HG03442 (cell line): Measurements from ENCODE around the gene DNMT1.

Experiments
- ATAC-seq: cut with Tn5 transposase; IDR thresholded peaks from one replicate; pipeline ENCODE4 v1.9.1; 2021; ENCODE audit warnings: mild to moderate bottlenecking, moderate library complexity; ENCODE audit not compliant: unreplicated experiment

The DNMT1 gene

DNA sequence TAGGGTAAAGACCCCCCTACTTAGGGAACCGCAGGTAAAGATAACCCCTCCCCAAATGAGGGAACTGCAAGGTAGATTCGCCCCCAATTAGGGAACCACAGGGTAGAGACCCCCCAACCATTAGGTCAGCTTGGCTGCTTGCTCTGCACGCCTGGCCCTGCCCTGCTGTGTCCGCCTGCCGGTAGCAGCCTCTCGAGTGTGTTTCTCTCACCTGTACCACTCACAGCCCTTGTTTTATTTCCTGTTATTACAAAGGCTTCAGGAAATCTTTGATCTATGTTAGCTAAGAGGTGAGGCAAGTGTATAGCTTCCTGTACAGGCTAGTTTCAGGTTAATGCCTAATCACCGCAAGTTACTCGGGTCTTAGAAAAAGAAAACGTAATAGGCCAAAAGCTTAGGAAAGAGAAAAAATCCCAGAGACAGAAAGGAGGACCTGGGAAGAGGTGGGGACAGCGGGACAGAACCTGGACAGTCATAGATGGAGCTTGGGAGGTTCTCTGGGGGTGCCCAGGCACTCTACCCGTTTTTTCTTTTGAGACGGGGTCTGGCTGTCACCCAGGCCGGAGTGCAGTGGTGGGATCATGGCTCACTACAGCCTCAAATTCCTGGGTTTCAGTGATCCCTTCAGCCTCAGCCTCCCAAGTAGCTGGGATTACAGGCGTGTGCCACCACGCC is 51.9 kb downstream of the DNMT1 start:
- ATAC-seq: no peak

DNA sequence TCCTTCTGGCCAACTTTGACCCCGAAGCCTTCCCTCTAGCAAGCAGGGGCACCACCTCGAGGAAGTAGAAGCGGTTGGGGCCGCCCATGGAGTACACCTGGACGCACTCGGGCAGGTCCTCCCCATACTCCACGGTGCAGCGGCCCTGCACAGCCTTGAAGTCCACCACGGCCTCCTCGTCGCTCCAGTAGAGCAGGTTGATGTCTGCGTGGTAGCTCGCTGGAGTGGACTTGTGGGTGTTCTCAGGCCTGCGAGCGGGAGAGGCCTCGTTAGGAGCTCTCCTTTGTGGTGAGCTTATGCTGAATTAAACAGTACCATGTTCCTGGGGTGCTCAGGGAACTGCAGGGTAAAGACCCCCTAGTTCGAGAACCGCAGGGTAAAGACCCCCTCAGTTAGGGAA is 52.8 kb downstream of the DNMT1 start:
- ATAC-seq: no peak

DNA sequence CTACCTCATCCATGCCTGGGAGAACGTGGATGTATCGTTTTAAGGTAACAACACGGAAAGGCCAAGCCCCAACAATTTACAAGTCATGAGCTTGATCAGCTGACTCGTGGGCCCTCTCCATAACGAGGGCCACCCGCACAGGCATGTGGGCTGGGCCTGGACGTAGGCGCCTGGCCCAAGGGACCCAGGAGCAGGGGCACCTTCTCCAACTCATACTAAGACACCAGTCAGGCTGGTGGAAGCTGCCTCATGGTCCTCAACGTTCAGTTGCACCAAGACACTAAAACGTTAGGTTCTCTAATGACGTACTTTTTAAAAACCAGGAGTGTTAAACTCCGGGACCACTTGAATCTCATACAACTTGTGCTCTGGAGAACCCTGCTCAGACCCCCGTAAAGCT is 53.3 kb downstream of the DNMT1 start:
- no peak for ATAC-seq

DNA sequence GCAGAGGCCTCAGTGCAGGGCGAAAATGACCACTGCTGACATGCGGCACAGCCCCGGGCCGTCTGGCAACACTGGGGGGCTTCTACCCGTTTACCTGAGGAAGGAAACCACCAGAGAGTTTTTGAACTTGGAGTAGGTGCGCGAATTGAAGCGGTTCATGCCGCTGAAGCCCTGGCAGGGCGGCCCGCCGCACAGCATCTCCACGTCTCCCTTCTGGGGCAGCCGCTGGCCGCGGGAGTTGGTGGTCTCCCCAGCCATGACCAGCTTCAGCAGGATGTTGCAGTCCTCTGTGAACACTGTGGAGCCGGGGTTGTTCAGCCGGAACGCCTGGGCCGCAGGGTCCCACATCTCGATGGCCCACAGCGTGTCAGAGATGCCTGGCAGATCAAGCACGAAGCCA is 54.8 kb downstream of the DNMT1 start:
- no peak for ATAC-seq

DNA sequence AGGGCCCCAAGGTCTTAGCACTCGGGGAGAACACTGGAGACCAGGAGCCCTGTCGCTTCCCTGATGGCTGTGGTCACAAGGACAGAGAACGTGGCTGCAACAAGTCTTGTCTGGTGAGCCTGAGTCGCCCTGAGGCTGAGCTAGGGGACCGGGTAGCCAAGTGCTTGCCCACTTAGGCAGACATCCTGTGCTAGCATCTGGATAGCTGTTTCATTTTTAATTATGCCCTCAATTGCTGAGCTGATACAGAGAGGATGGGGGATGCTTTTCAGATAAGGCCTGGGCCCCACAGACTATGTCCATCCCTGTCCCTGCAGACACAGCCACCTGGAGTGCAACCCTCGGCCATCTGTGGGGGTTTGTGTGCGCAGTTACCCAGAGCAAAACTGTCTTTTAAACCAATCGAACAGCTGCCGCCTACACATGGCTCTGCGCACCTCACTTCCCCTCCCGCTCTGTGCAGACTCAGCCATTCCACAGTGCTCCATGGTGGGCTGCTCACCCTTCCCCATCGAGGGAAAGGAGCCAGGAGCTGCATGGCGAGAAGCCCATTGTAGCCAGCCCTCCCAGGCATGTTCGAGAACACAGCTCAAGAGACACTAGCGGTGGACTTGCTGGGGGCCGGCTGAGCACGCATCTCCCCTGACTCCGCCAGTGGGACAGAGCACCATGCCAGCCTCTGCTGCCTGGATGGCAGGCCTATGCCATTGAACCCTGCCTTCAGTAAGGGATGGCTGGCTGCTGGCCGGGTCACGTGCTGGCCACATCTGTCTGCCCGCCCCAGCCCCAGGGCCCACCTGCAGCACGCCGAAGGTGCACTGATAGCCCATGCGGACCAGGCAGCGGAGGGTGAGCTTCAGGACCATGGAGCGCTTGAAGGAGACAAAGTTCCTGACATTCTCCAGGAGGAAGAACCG is 55.6 kb downstream of the DNMT1 start:
- ATAC-seq: no peak

DNA sequence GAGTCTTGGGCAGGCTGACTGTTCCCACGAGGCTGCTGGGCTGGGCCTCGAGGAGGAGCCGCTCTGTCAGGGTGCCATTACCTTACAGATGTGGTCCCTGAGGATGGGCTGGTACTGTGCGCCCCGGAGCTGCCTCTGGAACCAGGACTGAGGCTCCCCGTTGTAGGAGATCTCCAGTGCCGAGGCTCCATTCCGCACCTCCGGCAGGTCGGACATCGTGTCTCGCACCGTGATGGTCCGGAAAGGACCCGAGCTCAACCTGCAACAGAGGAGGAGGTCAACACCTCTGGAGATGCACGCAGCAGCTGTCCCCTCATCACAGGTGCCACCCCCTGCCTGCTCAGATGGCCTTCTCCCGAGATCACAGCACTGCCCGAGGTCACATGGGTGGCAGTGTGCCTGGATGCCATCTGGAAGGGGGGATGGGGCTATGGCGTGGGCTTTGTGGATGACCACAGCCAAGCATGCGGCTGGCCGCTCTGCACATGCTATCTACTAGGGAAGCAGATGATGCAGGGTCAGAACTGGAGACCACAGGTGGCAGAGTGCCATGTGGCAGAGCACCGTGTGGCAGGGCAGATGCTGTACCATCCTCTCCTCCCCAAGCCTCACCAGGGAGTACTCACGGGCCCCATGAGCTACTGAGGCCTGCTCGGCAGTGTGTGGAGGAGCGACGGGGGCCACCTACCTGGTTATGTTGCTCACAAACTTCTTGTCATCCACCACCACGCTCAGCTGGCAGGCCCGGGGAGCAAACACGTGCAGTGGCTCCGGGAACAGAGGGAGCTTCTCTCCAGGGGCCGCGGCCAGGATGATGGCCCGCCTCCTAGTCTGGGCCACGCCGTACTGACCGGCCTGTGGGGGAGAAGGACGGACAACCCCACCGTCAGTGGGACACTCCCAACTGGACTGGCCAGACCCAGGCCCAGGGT is 56.7 kb downstream of the DNMT1 start:
- ATAC-seq: no peak

DNA sequence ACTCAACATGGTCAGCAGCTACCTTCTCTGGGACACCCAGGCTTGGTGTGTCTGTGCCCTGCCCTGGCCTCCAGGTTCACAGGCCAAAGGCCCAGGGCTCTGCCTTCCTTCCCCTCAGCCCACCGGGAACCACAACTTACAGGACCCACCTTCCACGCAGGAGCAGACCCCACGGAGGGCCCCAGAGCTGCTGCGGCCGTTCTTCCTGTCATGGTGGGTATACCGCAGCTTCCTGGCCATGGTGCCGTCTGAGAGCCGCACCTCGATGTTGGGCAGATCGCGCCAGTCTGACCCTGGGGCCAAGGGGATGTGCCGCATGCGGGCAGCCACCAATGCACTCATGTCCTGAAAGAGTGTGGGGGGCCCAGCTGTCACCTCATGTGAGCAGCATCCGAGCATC is 57.8 kb downstream of the DNMT1 start:
- ATAC-seq: no peak

DNA sequence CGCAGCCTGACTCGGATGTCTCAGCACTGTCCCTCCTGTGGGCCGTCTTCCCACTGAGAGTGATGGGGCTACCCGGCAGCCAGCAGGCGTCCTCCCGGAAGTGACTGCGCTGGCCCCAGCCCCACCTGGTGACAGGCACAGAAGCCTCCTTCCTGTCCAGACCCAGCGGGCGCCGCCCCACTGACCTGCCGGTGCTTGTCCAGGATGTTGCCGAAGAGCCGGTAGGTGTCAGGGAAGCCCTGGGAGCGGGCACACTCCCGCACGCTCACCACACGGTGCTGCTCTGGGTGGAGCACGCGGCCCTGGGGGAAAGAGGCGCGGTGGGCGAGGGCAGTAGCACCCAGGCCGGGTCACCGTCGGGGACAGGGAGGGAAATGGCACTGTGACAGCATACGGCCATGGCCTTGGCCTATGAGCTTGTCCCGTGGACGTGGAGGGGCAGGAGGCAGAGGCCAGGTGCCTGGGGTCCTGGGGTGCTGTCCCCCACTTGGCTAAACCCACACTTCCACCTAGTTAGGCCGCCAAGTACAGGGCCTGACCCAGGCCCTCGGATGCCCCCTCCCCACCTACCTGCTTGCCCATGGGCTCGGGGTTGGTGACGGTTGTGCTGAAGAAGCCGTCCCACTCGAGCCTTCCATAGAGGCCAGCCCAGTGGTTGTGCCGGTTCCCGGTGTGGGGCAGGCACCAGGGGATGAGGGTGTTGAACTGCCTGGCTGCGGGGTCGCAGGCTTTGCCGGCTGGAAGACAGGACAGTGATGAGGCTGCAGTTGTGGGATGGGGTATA is 59.0 kb downstream of the DNMT1 start:
- no peak for ATAC-seq

DNA sequence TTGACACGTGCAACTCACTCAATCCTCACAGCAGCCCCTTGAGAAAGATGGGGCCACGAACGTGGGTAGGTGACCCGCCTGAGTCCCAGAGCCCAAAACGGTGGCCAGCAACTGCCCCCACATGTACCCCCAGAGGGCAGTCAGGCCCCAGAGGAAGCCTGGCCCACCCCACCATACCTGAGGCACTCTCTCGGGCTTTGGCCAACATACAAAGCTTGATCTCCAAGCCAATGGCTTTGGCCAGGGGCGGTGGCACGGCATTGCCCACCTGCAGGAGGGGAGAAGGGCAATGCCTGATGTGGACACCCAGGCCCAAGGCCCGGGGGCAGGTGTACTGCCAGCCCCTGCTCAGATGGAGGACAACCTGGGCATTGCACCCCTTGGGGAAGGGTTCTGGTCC is 60.7 kb downstream of the DNMT1 start:
- ATAC-seq: no peak

DNA sequence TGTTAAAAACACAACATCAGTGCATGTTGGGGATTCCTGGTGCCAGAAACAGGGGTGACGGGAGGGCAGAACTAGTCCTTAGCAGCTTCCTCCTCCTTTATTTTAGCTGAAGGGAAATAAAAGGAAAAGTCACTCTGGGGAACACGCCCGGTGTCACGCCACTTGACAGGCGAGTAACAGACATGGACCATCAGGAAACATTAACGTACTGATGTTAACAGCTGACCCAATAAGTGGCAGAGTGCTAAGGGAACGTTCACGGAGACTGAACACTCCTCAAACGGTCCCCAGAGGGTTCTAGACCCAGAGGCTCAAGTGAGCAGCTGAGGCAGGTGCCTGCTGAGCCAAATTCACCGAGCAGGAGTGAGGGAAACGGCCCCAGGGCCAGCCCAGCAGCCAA is 61.2 kb downstream of the DNMT1 start:
- ATAC-seq: no peak

DNA sequence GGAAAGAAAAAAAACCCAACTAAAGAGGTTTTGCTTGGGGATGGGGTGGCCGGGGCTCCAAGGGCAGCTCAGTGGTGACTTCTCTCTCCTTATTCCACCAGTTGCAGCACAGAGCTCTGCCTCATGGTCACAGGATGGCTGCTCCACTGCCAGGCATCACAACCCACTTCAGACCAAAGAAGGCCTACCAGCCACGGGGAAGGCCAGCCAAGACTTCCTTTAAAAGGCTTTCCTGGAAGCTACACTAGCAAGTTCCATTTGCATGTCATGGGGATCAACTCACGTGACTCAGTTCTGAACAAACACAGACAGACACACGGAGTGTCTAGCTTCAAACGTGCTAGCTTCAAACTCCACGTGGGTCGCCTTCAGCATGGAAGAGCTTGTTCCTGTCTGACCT is 61.8 kb downstream of the DNMT1 start:
- ATAC-seq: no peak

DNA sequence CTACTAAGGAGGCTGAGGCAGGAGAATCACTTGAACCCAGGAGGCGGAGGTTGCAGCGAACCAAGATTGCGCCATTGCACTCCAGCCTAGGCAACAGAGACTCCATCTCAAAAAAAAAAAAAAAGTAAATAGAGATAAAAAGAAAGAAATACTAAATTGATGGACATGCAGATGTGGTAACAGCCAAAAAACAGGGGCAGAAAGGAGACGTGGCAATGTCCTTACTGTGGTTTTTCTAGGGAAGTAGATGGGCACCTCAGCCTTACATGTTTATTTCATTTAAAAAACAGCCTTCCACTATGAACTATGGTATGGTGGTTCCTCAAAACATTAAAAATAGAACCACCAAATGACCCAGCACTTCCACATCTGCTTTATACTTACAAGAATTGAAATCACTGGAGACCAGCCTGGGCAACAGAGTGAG is 68.5 kb downstream of the DNMT1 start:
- no peak for ATAC-seq

DNA sequence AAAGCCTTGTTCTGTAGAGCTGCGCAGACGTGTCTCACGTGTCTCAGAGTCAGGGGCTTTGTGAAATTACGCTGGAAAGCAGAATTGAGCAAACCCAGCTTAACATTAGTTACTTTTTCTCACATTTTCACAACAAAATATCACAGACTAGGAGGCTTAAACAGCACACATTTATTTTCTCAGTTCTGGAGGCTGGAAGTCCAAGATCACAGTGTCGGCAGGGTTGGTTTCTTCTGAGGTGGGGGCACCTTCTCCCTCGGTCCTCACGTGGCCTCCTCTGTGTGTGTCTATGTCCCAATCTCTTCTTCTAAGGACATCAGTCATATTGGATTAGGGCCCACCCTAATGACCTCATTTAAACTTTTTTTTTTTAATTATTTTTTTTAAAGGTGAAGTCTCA is 70.3 kb downstream of the DNMT1 start:
- ATAC-seq: no peak

DNA sequence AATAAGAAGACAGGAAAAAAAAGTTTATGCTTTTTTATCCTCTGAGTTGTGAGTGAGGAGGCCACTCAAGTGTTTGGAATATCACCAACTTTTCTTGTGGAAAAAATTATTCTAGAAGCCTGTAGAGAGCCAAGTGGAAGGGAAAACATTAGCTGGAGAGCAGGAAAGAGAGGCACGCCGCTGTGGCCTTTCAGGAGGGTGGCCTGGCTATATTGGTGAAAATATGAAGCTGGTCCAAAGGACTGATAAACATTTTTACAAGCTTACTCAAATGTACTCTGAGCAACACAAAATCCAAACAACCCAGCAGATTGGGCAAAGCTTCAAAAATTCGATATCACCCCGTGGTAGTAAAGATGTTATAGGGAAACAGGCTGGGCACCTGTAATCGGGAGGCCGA is 72.7 kb downstream of the DNMT1 start:
- no peak for ATAC-seq

DNA sequence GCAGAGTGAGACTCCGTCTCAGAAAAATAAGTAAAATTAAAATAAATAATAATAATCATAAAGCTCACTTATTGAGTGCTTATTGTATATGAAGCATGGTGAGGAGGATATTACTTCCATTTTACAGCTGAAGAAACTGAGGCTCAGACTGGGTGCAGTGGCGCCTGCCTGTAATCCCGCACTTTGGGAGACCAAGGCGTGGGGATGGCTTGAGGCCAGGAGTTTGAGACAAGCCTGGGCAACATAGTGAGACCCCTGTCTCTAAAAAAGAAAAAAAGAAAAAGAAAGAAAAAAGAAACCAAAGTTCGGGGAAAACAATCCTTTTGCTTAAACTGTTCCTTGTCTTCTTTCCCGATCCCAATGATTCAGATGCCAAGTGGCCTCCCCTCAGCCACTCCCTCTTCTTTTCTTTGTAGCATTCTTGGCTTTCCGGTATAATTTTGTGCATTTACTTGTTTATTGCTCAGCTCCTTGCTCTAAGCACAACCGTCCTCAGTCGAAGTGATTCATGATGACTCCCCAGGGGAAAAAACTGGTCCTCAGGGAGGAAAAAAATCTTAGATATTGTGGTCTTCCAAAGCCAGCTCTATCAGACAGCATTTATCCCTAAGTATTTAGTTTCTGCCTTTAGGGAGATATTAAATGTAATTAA is 74.1 kb downstream of the DNMT1 start:
- ATAC-seq: no peak

DNA sequence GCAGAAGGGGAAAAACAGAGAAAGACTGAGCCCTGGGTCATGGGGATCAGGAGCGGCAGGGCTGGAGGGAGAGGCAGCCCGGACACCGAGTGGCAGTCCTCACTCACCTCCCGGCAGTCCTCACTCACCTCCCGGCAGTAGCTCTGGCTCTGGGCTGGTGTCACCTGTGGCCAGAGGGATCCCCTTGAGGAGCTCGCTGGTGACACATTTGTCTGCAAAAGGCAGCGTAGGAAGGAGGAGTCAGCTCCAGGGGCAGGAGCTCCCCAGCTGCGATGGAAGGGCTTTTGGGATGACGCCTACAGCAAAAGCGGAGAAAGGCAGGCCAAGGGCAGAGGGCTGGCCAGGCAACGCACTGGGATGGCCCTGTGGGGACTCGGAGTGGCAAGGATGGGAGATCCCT is 75.8 kb downstream of the DNMT1 start:
- ATAC-seq: no peak

DNA sequence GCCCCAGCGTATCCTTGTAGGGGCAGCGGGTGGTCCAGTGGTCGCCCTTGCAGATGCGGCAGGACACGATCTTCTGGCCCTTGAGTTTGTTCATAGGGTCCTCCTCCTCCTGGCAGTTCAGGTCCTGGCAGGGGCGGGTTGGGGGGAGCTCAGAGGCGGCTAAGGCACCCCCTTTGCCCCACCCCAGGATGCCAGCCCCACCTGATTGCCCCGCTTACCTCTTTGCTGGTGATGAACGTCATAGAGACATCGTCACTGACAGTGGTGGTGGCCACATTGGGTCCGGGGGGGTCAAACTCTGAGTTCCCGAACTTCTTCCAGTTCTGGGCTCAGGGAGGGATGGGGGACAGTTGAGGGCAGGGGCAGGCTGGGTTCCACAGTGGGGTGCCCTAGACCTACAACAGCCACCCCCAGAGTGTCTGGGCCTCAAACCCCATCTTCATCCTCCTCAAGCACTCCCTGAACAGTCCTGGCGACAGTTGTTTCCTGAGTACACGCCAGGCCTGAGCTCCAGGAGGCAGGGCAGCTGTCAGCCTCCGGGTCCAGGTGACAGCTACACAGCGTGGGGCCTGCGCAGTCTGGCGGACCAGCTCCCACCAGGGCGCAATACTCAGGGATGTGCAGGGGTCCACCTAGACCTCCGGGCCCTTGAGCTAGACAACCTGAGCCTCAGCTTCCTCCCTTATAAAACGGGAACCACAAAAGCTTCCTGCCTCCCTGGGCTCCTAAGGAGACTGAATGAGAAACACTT is 77.7 kb downstream of the DNMT1 start:
- ATAC-seq: no peak

DNA sequence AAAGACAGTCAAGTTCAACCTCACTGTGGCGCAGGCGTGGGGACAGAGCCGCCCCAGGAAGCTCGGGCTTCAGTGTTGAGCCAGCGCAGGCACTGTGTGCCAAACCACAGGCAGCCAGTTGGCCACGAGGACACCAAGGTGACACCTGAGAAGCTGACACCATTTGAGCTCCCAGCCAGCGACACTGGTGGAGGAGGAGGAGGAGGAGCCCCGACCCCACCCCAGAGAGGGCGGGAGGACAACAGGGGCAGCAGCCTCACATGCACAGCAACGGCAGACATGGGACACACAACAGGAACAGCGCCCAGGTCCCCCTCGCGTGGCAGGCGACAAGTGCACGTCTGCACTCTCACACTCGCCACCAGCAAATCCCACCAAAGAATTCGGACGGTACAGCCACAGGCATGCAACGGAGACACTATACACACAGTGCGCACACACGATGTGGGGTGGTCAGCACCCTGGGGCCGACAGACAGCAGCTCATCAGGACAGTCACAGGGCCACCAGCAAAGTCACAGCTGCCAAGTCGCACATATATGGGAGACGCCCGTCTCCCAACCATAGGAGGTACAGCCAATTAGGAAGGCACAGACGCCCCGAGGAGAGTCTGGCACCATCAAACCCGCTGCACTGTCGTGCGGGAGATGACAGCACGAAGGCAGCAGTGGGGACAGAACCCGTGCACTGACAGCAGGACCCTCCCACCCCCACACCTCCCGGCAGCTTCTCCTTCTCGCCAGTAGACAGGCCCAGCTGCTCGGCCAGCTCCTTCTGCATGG is 78.5 kb downstream of the DNMT1 start:
- no peak for ATAC-seq
